DMS53 (cell line): ENCODE measurements around the gene NOB1.

Experiments
- DNase-seq: peaks from one replicate; lab custom pipeline; 2025; lab: John Stamatoyannopoulos, UW

NOB1 gene

DNA sequence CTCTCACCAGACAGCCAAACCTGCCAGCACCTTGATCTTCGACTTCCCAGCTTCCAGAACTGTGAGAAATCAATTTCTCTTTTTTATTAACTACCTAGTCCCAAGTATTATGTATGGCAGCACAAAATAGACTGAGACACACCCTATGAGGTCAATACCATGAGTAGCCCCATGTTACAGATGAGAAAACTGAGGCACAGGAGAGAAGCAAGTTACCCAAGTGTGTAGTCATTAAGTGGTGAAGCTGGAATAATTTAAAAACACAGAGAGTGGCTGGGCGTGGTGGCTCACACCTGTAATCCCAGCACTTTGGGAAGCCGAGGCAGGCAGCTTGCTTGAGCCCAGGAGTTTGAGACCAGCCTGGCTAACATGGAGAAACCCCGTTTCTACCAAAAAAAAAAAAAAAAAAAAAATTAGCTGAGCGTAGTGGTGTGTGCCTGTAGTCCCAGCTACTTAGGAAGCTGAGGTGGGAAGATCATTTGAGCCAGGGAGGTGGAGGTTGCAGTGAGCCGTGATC lies 33.2 kb downstream of the NOB1 start:
- DNase-seq, result no peak

- no peak for DNase-seq
Observed at GRCh38 chr16:69720822-69721430, 33.8 kb downstream of the NOB1 start.

DNA sequence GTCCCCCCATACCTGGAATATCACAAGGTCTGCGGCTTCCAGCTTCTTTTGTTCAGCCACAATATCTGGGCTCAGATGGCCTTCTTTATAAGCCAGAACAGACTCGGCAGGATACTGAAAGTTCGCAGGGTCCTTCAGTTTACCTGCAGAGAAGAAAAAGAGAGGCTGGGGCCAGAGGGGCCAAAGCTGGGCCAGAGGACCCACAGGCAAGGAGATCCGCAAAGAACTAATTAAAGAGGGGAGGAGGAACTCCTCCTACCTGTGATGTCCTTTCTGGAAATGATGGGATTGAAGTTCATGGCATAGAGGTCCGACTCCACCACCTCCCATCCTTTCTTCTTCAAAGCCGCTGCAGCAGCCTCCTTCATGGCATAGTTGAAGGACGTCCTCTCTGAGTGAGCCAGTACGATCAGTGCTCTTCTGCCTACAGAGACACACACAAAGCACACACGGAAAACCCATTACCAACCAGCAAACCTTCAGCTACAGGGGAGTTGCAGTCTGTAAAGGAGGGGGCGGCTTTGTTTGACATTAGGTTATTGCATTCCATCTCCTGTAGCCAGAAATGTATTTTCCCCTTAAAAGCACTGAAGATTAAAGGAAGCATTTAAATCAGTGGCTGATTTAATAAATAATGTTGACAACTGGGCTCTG lies 36.5 kb downstream of the NOB1 start:
- DNase-seq, result no peak

- no peak for DNase-seq
Observed at GRCh38 chr16:69717066-69717465, 37.7 kb downstream of the NOB1 start.

DNA sequence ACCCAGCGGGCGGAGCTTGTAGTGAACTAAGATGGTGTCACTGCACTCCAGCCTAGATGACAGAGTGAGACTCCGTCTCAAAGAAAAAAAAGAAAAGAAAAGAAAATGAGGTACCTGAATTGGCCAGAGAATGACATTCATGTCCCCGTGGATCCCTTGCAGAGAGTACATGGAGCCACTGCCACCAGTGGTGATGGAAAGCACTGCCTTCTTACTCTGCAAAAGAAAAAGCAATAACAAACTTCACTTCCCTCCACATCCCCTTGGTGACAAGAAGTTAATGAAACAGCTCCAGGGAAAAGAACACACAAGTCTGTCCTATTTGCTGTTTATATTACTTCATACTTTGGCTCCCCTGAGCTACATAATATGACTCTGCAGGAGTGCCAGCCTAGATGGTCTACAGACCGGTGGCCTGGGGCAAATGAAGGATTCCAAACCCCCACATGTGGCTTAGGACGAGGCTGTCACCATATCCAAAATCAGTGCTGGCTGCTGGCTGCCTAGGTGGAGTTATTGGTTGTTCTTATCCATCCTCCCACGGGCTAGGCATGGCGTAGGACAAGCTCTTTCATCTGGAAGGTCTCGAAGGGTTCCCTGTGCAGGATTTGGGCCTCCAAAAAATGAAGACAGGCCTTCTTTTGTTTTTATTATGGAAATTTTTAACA lies 41.7 kb downstream of the NOB1 start:
- no peak for DNase-seq

GRCh38 chr16:69712277-69712676 lies 42.4 kb downstream of the NOB1 start:
- DNase-seq, result peak; percentile 4

DNA sequence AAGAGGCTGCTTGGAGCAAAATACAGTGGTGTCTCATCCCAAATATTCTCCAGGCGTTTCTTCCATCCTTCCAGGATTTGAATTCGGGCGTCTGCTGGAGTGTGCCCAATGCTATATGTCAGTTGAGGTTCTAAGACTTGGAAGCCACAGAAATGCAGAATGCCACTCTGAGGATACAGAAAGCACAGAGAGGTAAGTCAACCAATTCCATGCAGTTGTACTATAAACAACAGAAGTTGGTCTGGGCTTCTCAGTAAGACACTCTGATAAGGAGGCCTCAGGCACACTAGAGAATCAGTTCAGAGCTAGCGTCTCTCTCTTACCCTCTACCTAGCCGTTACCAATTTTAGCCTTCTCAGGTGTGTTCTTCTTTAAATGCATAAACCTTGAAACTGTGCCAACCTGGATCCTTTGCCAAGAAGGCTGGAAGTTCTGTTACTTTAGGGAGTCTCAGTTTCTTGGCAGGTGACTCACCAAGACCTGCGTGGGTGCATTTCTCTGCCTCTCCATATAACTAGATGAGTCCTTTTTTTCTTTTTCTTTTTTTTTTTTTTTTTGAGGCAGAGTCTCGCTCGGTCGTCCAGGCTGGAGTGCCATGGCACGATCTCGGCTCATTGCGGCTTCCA lies 43.5 kb downstream of the NOB1 start:
- no peak for DNase-seq

GRCh38 chr16:69709456-69710084 lies 45.2 kb downstream of the NOB1 start:
- peak; percentile 79 for DNase-seq

- DNase-seq, result no peak
Observed at GRCh38 chr16:69707920-69708683, 46.6 kb downstream of the NOB1 start.

DNA sequence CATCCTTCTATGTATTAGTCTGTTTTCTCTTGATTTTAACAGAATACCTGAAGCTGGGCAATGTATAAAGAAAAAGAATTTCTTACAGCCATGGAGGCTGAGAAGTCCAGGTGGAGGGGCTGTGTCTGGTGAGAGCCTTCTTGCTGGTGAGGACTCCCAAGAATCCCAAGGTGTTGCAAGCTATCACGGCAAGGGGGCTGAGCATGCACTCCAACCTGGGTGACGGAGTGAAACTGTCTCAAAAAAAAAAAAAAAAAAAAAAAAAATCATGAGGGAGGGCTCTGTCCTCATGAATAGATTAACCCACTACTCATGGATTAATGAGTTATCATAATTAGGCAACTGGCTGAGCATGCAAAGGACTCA lies 47.8 kb downstream of the NOB1 start:
- no peak for DNase-seq

DNA sequence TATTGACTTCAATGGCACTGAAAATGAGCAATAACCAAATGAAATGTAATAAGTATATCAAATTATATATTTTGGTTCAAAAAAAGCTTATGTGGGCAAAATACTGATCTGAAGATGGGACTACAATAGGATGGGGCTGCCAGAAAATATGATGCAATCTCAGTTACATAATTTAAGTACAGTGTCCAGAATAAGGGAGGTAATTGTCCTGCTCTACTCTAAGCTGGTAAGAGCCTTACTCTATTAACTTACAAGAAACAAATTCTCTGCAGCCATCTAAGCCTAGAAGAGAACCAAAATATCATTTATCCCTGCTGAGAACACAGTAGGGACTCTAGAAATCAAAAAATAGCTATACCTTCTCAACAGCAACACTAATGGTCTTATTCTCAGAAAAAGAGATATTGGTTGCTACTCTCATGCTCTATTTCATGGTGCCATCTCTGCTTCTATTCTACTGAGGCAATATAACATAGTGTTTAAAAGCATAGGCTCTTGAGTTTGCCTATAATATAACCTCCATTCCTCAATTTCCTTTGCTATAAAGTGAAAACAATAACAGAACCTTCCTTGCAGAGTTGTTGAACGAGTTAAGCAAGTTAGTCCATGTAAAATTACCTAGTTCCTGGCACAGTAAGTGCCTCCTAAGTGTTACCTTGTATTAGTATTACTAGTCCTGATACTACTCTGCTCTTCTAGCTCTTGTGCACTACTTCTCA lies 48.3 kb downstream of the NOB1 start:
- peak; percentile 59 for DNase-seq

GRCh38 chr16:69703638-69704037 lies 51.1 kb downstream of the NOB1 start:
- no peak for DNase-seq

GRCh38 chr16:69701866-69702265 lies 52.9 kb downstream of the NOB1 start:
- DNase-seq, result no peak

DNA sequence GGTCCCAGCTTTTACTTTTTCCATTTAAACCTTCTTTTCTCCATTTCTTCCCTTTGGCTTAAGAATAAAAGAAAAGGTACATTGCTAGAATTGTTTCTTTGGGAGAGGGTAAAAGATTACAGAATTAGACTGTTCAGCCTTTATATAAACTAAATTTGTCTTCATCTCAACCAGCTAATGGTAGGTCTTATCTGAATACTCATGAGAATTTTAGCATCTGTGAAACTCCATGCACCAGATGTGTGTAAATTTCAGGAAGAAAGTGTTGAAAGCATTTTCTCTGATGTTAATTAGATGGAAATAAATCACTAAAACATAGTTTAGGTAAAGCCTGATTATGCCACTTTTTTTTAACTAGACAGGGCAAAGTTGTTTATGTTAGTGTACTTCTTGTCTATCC lies 53.3 kb downstream of the NOB1 start:
- DNase-seq, result no peak

DNA sequence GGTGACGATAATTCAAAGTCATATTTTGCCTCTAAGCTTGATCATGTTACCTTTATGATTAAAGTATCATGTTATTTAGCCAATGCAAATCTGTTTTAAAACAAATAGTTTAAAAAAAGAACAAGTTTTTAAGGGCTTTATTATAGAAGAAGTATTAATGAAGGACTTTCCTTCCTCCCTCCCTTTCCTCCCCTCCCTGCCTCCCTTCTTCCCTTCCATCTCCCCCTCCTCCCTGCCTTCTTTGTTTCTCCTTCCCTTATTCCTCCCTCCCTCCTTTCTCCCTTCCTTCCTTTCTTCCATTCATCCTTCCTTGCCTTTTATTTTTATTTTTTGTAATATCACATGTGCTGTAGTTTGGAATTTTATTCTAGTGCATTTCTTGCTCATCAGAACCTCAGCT lies 54.8 kb downstream of the NOB1 start:
- no peak for DNase-seq

GRCh38 chr16:69698404-69698803 lies 56.3 kb downstream of the NOB1 start:
- DNase-seq, result no peak

- DNase-seq, result no peak
Observed at GRCh38 chr16:69693916-69694315, 60.8 kb downstream of the NOB1 start.

GRCh38 chr16:69691980-69692911 lies 62.5 kb downstream of the NOB1 start:
- no peak for DNase-seq
